Measurements from ENCODE around the gene WHRN.

The WHRN gene

GRCh38 chr9:114445616-114446015 lies 59.7 kb downstream of the WHRN start:
- no peak for DNase-seq

- DNase-seq = no peak
These were observed 63.3 kb downstream of the WHRN start for GRCh38 chr9:114442022-114442421.

GRCh38 chr9:114437401-114437893 lies 67.8 kb downstream of the WHRN start:
- DNase-seq = no peak

- DNase-seq = no peak
These were observed 70.4 kb downstream of the WHRN start for GRCh38 chr9:114434878-114435311.

- DNase-seq = no peak
These were observed 71.5 kb downstream of the WHRN start for GRCh38 chr9:114433720-114434255.

- DNase-seq = no peak
These were observed 72.2 kb downstream of the WHRN start for GRCh38 chr9:114433086-114433485.

GRCh38 chr9:114432323-114433067 lies 72.8 kb downstream of the WHRN start:
- DNase-seq = no peak

- DNase-seq = no peak
These were observed 73.5 kb downstream of the WHRN start for GRCh38 chr9:114431770-114432169.

GRCh38 chr9:114431003-114431402 lies 74.3 kb downstream of the WHRN start:
- DNase-seq = no peak

- peak; percentile 74 for DNase-seq
These were observed 74.8 kb downstream of the WHRN start for GRCh38 chr9:114430457-114430856.

- no peak for DNase-seq
These were observed 75.8 kb downstream of the WHRN start for GRCh38 chr9:114429488-114429887.

- no peak for DNase-seq
These were observed 76.8 kb downstream of the WHRN start for GRCh38 chr9:114428466-114428865.

- no peak for DNase-seq
These were observed 77.6 kb downstream of the WHRN start for GRCh38 chr9:114427644-114428043.

- DNase-seq = no peak
These were observed 79.0 kb downstream of the WHRN start for GRCh38 chr9:114426046-114426948.

- DNase-seq = no peak
These were observed 80.1 kb downstream of the WHRN start for GRCh38 chr9:114425126-114425525.

- DNase-seq = no peak
These were observed 81.1 kb downstream of the WHRN start for GRCh38 chr9:114424126-114424525.

- no peak for DNase-seq
These were observed 82.1 kb downstream of the WHRN start for GRCh38 chr9:114423181-114423580.

- DNase-seq = no peak
These were observed 84.1 kb downstream of the WHRN start for GRCh38 chr9:114421147-114421546.

- DNase-seq = no peak
These were observed 85.5 kb downstream of the WHRN start for GRCh38 chr9:114419796-114420195.

GRCh38 chr9:114418053-114418452 lies 87.2 kb downstream of the WHRN start:
- DNase-seq = no peak

- DNase-seq = no peak
These were observed 87.8 kb downstream of the WHRN start for GRCh38 chr9:114417511-114417910.

- DNase-seq = no peak
These were observed 88.4 kb downstream of the WHRN start for GRCh38 chr9:114416906-114417305.

GRCh38 chr9:114416290-114416689 lies 89.0 kb downstream of the WHRN start:
- DNase-seq = no peak

- DNase-seq = no peak
These were observed 90.9 kb downstream of the WHRN start for GRCh38 chr9:114414346-114414745.

Data from NCI-H2029 (cell line).